Stomach (tissue), 4 donors: Measurements from ENCODE around the gene SPPL2C.

Experiments
- EP300 ChIP-seq: sonication (generic); formaldehyde crosslinking; IDR thresholded peaks from one replicate; pipeline ENCODE4 v1.6.1; 2017; ENCODE audit warnings: antibody characterized with exemption
- POLR2A ChIP-seq, 4 donors: fragments of 450-650 bp; IDR thresholded peaks; one replicate each; pipeline ENCODE4 v1.6.1; 2016; ENCODE audit warnings: antibody characterized with exemption in 4 of 4, control low read depth in 2 of 4, mild to moderate bottlenecking in 1 of 4, moderate library complexity in 1 of 4
- POLR2AphosphoS5 ChIP-seq, 3 donors: sonication (generic); formaldehyde crosslinking; IDR thresholded peaks; one replicate each; pipeline ENCODE4 v1.6.1; 2016; ENCODE audit warnings: antibody characterized with exemption in 3 of 3

DNA sequence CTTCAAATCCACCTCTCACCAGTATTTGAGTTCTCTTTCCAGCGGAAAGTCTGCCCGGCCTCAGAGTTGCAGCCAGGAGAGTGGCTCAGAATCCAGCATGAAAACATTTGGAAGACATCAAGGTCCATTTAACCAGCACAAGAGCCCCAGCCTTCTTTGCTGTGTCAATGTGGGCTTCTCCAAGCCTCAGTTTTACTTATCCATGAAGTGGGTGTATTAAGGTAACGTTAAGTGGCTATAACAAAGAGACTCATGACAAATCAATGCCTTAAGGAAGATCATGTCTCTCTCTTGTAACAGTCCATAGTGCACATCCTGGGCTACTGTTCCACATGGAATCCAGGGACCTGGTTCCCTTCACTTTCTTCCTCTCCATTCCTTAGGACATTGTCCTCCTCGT, 959 bp upstream of the SPPL2C start:
- TF ChIP-seq POLR2A (IDR thresholded peaks at IDR 0.05) = no peak
- TF ChIP-seq EP300 = no peak
- TF ChIP-seq POLR2AphosphoS5 (IDR thresholded peaks at IDR 0.05) = no peak
